GM21360 (cell line): ENCODE data around the gene PTCH1.

Experiments
- ATAC-seq: cut with Tn5 transposase; IDR thresholded peaks from one replicate; pipeline ENCODE4 v1.9.1; 2021; ENCODE audit warnings: mild to moderate bottlenecking, moderate library complexity; ENCODE audit not compliant: unreplicated experiment

The PTCH1 gene

DNA sequence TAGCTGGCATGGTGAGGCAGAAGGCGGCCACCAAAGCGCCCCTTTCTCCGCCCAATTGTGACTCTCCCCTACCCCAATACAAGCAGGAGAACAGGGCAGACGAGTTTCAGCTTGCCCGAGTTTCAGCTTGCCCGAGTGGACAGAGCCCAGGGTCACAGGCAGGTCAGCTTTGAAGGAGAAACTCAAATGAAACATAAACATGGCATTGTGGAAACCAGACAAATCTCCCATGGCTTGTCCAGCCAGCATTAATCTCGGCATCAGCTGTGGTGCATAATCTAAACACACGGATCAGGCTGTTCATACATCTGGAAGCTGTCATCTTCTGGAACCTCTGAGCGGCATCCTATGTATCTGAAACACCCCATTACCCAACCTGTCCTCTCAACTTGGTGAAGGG lies 16.9 kb downstream of the PTCH1 start:
- no peak for ATAC-seq

DNA sequence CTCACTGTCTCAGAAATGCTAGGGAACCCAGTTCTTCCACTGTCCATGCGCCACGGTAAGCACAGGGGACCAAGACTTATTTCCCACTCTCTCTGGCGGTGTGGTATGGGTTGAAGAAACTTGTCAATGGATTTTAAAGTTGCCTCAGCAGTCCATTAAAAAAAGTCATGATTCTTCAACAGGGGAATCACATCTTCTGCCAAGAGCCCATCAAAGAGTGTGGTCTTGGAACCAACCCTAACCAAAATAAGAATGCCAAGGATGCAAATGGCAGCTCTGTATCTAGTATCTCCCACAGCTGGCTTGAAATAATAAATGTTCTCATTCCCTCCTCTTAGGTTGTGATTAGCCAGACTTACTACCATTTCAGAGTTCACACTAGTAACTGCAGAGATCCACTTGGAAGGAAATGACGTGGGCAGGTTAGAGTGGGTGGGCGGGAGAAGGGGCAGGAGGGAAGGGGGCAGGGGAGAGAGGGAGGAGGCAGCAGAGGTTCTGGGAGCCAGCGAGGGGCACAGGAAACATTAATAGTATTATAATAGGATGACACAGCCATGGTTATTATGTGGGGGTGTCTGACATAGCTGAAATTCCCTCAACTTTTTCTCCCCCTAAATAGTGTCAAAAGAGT lies 17.6 kb downstream of the PTCH1 start:
- no peak for ATAC-seq

DNA sequence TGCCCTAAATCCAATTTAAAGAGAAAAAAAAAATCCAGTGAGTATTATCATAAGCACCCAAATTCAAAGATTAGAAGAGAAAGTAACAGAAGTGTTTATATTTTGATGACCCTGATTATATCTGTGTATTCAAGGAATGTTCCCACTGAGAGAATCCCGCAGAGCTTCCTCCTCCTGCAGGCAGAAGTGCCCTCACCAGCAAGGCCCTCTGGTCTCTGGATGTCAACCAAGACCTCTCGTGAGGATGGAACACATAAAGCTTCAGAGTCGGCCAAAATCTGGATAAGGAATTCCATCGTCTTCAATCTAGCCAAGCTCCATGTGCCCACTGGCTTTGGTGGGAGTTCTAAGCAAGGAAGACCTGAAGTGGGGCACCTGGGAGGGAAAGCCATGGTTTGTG lies 18.1 kb downstream of the PTCH1 start:
- no peak for ATAC-seq

GRCh38 chr9:95497772-95498171 lies 19.0 kb downstream of the PTCH1 start:
- no peak for ATAC-seq

DNA sequence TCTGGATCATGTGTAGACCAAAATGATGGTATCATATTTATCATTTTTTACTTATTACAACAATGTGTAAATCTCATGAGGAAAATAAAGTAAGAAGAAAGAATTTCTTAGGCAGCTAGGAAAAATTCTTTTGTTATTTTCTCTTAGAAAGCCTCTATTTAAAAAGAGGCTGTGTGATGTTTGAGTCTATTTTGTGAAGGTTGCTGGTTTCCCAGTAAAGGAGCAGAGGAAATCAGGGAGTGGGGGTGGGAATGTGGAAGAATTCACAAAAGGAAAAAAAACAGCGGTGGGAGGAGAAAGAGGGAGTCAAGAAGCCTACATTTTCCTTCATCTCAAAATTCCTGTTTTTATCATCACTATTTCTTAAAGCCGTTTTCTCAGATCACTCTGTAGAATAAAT lies 20.1 kb downstream of the PTCH1 start:
- ATAC-seq, result no peak

DNA sequence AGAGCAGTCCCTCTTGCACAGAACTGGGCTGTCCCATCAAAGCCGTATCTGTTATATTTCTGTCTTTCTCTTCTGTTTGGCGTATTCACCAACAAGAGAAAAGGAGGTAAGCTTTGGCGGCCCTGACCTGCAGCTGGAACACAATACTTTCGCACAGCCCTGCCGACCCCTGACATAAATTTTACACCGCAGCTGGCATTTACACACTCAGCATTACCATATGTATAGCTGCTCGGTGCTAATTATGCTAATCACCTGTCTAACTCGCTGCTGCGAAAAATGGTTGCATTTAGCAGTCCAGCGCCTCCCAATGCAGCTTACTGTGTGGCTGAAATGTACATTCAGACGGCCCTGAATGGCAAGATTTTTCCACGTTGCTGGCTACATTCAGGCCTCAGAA lies 20.8 kb downstream of the PTCH1 start:
- no peak for ATAC-seq

DNA sequence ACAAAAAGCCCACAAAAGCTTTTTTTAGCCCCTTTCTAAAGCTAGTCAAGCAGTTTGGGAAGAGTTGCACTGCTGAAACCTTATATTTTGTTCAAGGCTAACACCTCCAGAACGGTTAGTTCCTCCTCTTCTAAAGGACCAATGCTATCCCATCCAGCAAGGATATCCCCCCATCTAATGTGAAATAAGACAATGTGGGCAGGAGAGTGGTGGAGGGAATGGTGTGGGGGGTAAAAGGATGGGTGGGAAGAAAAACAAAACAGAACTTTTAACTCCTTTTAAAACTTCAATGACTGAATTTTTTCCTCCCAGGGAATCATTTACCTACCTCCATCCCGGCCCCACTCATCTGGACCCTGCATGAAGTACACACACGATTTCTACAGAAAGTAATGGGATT lies 21.2 kb downstream of the PTCH1 start:
- ATAC-seq, result no peak

DNA sequence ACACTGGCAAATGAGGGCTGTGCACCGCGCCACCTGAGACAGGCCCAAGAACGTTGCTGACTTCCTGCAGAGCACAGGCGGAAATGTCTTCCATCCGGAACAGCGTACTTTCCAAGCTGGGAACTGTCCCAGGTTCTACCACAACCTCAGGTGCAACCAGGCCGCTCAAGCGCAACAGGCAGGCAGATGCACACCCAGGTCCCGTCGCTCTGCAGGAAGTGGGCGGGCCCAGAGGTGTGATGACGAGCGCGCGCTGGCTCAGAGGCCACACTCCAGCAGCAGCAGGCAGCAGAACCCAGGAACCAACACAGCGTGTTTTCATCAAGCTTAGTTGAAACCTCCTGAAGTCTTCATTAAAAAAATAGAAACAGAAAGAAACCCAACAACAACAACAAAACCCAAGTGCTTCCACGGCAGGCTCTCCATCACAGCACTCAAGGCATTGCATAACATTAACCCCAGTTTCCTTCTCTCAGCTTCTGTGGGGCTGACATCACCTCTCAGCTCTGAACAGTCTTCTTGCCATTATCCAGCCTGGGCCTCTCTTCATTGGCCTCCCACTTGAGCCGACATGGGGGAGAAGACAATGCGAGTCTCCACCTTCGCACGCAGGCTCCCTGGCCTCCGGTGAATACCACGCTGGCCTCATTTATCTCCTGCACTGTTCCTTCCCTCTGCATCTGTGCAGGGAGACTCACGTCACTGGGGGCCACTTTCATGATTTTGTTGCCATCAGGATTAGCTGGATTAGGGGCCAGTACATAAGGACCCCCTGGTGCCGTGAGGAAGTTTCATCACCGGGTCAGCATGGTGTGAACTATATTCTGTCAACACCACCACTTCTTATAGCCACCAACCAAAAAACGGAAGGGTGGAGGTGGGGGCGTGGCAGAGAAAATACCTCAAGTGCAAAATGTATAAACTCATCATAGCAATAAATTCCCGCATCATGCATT lies 22.1 kb downstream of the PTCH1 start:
- ATAC-seq, result peak; percentile 73

- peak; percentile 35 for ATAC-seq
Measured at GRCh38 chr9:95494022-95494415, 22.8 kb downstream of the PTCH1 start.

DNA sequence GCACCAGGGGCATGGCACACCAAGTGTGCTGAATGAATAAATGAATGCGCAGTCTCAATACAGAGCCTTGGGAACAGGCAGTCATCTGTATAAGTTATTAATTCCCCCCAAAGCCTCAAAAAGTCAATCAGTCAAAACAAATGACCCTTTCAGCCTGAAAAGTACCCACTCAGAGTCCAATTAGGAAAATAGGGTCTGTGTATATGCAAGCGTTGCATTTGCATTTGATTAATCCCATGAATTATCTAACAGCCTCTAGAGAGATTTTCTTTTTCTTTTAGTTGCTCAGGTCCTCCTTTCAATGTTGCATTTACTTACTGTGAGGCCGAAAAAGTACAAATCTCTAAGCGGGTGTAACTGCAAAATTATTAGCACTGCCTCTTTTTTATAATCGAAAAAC lies 23.4 kb downstream of the PTCH1 start:
- no peak for ATAC-seq

DNA sequence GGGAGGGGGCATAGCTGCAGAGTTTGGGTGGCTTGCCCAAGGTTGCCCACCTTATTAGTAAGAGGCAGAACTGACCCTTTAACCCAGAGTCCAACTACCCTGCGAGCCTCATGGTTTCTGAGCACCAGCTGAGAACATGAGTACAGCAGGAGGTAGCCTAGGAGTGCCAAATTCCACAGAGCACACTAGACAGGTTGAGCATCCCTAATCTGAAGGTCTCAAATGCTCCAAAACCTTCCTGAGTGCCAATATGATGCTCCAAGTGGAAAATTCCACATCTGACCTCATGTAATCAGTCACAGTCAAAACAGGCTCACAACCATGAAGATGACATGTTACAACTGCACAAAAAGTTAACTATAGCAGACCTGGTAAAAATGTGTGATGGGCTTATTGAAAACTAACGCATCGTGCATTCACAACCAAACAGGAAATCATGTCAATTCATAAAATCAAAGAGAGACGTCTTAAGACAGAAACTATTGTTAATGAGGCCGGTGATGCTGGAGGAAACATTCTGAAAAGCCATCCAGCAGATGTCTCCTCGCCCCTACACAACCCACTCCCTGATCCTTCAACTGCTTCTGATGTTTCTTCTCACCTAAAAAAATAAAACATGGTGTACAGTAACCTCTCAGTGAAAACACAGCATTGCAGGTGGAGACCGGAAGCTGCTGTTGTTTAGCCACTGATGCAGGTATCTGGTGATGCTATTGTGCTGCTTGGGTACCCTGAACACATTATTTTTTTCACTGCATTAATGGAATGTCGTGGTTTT lies 25.0 kb downstream of the PTCH1 start:
- ATAC-seq, result no peak

- ATAC-seq, result no peak
Measured at GRCh38 chr9:95488954-95489353, 27.8 kb downstream of the PTCH1 start.

DNA sequence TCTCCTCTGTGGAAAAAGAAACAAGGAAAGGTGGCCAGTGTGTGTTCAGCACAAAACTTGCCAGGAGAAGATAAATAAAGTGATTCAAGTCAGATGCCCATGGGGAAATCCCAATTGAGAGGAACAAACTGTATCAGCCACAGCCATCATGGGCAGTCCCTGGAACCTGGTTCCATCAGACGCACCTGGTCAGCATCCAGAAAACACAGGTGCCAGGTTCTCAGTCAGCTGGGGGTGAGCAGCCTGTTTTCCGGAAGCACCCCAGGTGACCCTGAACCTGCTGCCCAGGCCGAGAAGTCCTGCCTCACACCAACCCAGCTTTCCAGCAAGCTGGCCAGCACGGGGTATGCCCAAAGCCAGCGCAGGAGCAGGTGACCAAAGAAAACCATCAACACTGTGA lies 30.5 kb downstream of the PTCH1 start:
- ATAC-seq, result no peak

DNA sequence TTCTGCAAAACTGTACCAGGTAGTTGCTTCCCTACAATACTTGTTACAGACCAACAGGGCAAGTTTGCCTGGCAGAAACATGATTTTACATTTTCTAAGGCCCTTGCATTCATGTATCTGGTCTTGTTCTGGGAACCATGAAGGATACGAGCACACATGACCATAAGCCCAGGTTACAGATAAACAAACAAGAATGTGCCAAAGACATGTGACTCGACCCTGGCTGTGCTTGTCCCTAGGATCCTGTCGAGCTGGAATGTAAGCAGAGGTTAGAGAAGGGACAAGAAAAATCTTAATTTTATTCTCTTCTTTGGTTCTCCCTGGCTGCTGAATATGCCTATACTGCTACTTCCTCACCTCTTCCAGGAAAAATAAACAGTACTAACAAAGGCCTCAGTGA lies 32.5 kb downstream of the PTCH1 start:
- no peak for ATAC-seq

GRCh38 chr9:95483431-95483830 lies 33.3 kb downstream of the PTCH1 start:
- no peak for ATAC-seq

- no peak for ATAC-seq
Measured at GRCh38 chr9:95482621-95483020, 34.1 kb downstream of the PTCH1 start.

GRCh38 chr9:95481000-95481399 lies 35.8 kb downstream of the PTCH1 start:
- ATAC-seq, result no peak

- ATAC-seq, result no peak
Measured at GRCh38 chr9:95480346-95480745, 36.4 kb downstream of the PTCH1 start.

DNA sequence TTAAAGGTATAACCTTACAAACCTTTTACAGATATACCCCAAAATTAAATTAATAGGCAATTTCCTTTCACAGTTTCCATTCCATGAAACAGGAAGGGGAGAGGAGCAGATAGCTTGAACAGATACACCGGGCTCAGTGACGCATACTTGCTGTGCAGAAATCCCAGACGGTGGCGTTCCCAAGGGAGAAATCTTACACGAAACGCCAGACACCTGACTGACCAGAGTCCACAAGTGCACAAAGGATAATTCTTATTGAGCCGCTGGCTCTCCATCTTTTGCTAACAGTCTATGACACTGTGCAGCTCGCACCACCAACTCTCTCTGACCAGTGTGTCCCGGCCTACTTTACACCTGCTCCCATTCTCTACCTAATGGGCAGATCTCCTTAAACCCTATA lies 37.4 kb downstream of the PTCH1 start:
- no peak for ATAC-seq

- ATAC-seq, result no peak
Measured at GRCh38 chr9:95478335-95478734, 38.4 kb downstream of the PTCH1 start.

GRCh38 chr9:95477885-95478284 lies 38.9 kb downstream of the PTCH1 start:
- no peak for ATAC-seq

- ATAC-seq, result no peak
Measured at GRCh38 chr9:95477441-95477840, 39.3 kb downstream of the PTCH1 start.
